Mesodermal cell (in vitro differentiated cells): Measurements from ENCODE around the gene RNF26.
A peak's percentile ranks its signal among the peaks of the same experiment; 100 is the strongest.

Experiments used
- H3K27ac ChIP-seq: 2 replicates; pipeline ENCODE4 v1.7.0; 2013; ENCODE audit warnings: mild to moderate bottlenecking, low read depth, low read length, moderate library complexity; ENCODE audit not compliant: severe bottlenecking
- H3K36me3 ChIP-seq: 2 replicates; pipeline ENCODE4 v1.7.1; 2013; ENCODE audit warnings: mild to moderate bottlenecking, low read length, moderate library complexity; ENCODE audit not compliant: control insufficient read depth, insufficient read depth
- H3K4me1 ChIP-seq: one replicate; pipeline ENCODE4 v1.7.1; 2013; ENCODE audit warnings: mild to moderate bottlenecking, low read length; ENCODE audit not compliant: insufficient read depth, control insufficient read depth, poor library complexity, severe bottlenecking
- H3K4me3 ChIP-seq: 2 replicates; pipeline ENCODE4 v1.7.0; 2013; ENCODE audit warnings: low read length, control low read depth, mild to moderate bottlenecking; ENCODE audit not compliant: insufficient read depth, poor library complexity, severe bottlenecking; ENCODE audit errors: extremely low read depth
- H3K9me3 ChIP-seq: 2 replicates; pipeline ENCODE4 v1.7.1; 2013; ENCODE audit warnings: mild to moderate bottlenecking, low read length, moderate library complexity; ENCODE audit not compliant: control insufficient read depth
- WGBS, 2 experiments: methylation state at CpG; one replicate each; pipeline ENCODE4 v1.1.5; 2013; ENCODE audit warnings: missing lambda C conversion rate in 2 of 2; ENCODE audit not compliant: insufficient coverage in 2 of 2; 5-methylcytosine and 5-hydroxymethylcytosine counted together

RNF26 gene

DNA sequence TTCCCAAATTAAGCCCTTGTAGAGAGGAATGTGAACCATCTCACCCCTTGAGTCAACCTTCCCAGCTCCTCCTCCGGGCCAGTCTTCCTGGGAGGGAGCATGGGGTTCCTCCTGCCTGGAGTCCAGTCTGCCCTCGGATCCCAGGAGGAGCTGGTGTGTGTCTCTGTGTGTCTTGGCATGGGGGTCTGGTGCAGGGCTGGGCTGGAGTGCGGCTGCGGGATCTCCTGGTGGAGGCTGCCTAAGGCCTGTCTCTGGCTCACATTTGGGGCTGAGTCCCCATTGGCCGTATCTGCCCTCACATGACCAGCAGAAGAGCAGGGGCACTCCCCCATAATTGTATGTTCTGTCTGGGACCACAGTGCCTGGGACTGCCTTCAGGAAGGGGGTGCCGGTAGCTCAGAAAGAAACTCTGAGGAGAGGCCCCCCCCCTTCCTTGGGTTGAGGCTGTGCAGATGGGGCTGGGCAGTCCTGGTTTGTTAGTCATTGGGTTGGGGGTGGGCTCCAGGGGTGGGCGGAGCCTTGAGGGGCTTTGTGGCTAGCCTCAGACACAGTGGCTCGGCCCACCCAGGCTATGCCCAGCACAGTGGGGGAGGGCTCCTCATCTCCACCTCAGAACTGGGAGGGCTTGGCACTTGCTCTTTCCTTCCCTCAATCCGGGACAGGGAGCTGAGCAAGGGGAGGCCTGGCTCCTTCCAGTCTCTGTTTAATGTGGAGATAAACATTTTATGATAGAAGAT lies 3.4 kb downstream of the RNF26 start:
- H3K4me3 ChIP-seq, result peak overlapping the region; percentile 23
- H3K36me3 ChIP-seq, result peaks cover 11% of the 10 kb centered on the region
- H3K27ac ChIP-seq, result peak overlapping the region; percentile 97
- no peaks in the 10 kb centered on the region for H3K9me3 ChIP-seq
- H3K4me1 ChIP-seq, result peaks cover 44% of the 10 kb centered on the region
- WGBS, 2 experiments, result 6 to 34% methylated on average over 3 to 5 of the region's 9 CpGs

DNA sequence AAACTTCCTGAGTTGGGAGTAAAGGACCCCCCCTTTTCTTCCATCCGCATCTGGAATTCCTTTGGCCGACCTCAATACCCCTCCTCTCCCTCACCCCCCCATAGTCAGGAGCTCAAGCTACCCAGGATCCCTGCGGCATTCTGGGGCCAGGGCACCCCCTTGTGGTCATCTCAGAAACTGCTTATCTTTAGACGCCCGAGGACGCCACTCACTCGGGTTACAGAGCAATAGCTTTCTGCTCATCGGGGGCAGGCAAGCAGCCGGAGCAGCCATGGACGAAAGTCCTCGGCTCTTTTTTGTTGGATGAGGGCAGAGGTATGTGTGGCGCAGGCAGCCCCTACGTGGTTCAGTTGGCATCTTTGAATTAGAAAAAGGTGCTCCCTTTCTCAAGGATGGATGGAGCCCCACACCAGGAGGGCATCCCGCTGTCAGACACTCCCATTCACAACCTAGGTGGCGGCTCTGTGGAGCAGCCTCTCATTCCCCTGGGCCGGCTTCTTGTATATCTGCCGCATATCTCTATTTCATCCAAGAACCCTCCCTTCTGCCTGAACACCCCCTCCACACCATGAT lies 4.1 kb downstream of the RNF26 start:
- H3K4me3 ChIP-seq, result peak overlapping the region; percentile 23
- peak overlapping the region; percentile 97 for H3K27ac ChIP-seq

DNA sequence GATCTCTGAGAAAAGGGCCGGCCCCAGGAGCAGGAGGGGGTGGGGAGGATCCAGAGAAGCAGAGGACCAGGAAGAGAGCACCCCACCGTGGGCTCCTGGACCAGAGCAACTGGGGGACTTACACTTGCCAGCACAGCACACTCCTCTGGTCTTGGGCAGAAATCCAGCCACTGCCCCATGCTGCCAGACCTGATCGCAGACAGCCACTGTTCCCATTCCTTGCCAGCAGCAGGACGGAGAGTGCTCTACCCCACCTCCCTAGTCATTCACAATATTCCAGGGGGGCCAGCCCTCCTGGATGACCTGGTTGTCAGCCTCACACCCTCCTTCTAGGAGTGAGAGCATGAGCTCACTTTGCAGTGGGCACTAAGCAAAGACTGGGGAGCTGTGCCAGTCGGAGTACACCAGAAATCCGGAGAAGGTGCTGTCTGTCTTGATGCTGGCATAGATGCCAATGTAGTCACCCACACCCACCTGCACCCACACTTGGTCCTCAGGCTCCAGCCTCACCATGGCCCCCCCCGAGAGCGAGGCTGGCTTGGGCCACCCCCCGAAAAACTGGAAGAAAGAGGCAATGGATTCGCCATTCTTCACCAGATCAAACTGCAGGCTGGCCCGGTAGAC lies 4.8 kb downstream of the RNF26 start:
- H3K27ac ChIP-seq, result peak overlapping the region; percentile 97
- 58 to 66% methylated on average over 6 to 8 of the region's 11 CpGs for WGBS, 2 experiments
- no peaks in the 10 kb centered on the region for H3K9me3 ChIP-seq
- peaks cover 11% of the 10 kb centered on the region for H3K36me3 ChIP-seq
- peak overlapping the region; percentile 55 for H3K4me3 ChIP-seq
- H3K4me1 ChIP-seq, result peaks cover 44% of the 10 kb centered on the region

More for the DNA sequence above, 4.1 kb downstream of the RNF26 start:
- Histone ChIP-seq H3K9me3 (no peaks in the 10 kb centered on the region), H3K36me3 (peaks cover 11% of the 10 kb centered on the region), H3K4me1 (peaks cover 44% of the 10 kb centered on the region)
- WGBS, 2 experiments, result 10 to 15% methylated on average over 10 to 15 of the region's 17 CpGs

DNA sequence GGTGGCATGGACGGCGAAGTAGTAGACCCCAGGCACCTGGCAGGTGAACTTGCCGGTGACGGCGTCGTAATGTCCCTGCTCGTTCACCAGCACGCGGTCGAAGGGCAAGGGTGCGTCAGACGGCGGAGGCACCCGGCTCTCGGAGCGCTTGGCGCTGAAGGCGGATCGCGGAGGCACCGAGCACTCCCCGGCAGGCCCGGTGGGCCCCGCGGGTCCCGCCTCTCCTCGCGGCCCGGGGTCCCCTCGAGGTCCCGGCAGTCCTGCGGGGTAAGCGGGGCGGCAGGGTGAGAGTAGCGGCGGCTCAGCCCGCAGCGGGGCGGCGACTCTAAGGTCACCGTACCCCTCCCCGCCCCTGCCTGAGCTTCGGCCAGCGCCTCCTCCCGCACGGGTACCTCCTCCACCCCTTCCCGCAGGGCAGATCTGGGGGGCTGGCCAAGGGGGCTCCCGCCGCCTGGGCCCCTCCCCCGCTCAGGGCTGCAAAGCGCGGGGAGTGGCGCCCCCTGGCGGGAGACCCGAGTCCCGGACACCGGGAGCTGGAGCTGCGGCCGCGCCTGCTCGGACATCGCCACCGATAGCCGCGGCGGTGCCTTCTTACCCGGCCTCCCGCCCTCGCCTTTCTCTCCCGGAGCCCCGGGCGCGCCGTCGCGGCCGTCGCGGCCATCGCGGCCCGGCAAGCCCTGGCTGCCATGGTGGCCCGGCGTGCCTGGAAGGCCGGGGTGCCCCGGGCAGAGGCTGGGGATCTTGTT lies 5.4 kb downstream of the RNF26 start:
- Histone ChIP-seq H3K4me3 (peak overlapping the region; percentile 55), H3K9me3 (no peaks in the 10 kb centered on the region), H3K4me1 (peaks cover 44% of the 10 kb centered on the region), H3K27ac (no peak overlapping the region), H3K36me3 (peaks cover 11% of the 10 kb centered on the region)
- WGBS, 2 experiments, result 11 to 16% methylated on average over 72 of the region's 86 CpGs

DNA sequence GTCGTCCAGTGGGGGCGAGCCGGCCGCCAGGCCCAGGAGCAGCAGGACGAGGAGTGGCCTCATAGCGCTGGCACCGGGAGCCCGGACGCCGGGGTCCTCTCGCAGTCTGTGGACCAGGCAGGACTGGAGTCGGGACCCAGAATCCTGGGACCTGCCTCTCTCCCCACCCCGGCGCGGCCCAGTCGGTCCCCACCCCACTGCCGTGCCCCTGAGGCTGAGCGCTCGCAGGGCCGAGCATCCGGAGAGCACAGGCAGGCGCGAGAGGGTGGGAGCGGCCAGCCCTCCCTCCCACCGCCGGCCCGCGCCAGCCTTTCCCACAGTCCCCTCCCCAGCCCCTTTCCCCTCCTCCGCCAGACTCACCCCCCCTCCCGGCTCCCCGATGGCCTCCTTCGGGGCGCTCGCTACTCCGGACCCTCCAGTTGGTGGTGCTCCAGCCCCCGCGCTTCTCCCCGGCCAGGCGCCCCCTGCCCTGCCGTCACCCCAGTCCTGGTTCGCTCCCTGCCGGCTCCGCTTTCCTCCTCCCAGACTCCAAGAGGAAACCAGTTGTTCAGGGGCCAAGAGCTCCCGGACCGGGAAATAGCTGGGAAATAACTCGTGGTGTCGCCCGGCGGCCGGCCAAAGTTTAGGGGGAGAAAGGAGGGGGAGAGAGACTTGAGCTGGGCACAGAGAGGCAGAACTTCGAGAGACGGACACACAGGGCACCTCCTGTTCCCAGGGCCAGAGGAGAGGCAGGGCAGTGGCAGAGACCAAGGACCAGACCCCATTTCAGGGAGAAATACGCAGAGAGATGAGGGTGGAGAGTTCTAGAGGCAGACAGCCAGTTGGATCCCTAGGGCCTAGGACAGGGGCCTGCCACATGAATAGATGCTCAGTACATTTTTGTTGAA lies 6.3 kb downstream of the RNF26 start, which contains the start of gene C1QTNF5:
C1QTNF5 (minus strand) TSS at position 549 of the 887 bp plus-strand sequence; CDS start at position 63, 486 bp downstream.
- peaks cover 11% of the 10 kb centered on the region for H3K36me3 ChIP-seq
- H3K4me3 ChIP-seq, result peak within 1 kb of the TSS; percentile 55
- H3K27ac ChIP-seq, result no peak within 1 kb of the TSS
- peaks cover 37% of the 10 kb centered on the region for H3K4me1 ChIP-seq
- WGBS, 2 experiments, result 5 to 10% methylated on average over 24 to 36 of the region's 53 CpGs
- no peaks in the 10 kb centered on the region for H3K9me3 ChIP-seq

DNA sequence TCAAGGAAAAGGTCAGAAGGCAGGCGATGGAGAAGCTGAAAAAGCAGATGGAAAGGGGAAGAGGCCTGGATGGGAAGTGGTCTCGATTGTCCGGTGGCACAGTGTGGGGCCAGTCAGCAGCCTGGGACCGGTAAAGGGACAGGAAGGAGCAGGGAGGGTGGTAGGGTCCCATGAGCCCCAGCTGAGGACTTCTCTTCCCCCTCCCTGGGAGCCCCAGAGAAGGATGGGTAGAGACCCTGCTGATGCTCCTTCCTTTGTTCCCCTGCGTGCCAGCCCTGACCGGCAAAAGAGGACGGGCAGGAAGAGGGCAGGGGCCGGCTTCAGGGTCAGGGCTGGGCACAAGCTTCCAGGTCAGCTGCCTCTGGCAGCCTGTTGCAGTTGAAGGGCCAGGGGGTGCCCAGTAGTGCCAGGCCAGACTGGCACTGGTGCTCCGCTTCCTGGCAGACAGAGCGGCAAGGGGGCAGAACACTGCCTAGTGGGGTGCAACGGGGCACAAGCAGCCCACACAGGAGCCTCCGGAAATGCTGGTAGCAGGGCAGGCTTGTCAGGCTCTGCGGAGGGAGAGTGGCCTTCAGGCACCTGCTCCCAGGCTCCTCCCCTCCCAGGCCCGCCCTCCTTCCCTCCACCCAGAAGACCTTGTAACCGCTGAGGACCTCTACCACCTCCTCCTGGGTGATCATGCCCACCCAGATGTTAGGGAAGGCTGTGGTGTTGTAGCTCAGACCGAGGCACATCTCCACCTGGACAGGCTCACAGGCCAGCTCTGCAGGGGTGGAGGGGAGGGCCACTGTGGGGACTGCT lies 7.1 kb downstream of the RNF26 start:
- H3K4me3 ChIP-seq, result no peak overlapping the region
- H3K27ac ChIP-seq, result no peak overlapping the region
- 52 to 60% methylated on average over 9 to 13 of the region's 16 CpGs for WGBS, 2 experiments
- H3K4me1 ChIP-seq, result peaks cover 28% of the 10 kb centered on the region
- no peaks in the 10 kb centered on the region for H3K9me3 ChIP-seq
- H3K36me3 ChIP-seq, result peaks cover 5% of the 10 kb centered on the region

DNA sequence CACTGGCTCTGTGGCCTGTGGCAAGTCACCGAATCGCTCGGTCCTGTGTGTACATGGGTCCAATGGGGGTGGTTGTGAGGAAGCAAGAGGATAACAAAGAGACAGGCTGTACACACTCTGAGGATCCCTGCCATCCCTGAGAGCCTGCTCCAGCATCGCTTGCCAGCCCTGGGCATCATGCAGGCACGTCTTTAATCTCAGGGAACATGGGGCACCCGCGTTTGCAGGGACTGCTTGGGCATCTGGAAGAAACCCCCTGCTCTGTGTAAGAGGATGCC lies 7.6 kb downstream of the RNF26 start:
- WGBS, 2 experiments, result 84 to 94% methylated on average over 5 to 7 of the region's 7 CpGs
- H3K4me1 ChIP-seq, result peaks cover 23% of the 10 kb centered on the region
- H3K36me3 ChIP-seq, result peaks cover under 1% of the 10 kb centered on the region

DNA sequence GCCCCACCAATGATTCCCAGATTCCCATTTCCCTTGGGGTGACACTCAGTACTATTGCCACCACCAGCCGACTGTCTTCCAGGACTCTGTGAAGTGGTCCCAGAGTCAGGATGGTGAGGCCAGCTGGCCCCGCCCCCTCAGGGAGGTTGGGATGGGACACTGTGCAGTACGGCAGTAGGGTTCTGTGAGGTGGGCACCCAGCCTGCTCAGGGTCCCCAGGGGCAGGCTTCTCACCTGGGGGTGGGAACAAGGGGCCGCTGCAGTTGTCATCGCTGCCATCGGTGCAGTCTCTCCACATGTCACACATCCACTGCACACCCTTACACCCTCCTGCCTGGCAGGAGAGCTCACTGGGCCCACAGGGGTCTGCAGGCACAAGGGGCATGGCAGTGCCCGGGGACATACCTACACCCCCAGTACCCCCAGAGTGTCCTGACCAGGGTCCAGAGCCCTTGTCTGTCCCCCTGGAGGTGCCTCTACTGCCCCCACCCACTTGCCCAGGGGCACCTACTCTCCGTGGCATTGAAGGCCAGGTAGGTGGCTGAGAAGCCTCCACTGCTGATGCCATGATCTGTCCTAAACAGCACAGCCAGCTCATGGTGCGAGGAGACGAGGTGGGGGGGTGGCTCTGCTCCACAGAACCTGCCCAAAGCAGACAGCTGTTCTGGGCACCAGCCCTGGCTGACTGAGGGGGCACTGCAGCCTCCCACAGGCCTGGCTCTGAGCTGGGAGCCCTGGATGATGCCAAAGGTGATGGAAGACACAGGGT lies 8.2 kb downstream of the RNF26 start:
- Histone ChIP-seq H3K27ac (no peak overlapping the region), H3K9me3 (no peaks in the 10 kb centered on the region), H3K36me3 (no peaks in the 10 kb centered on the region), H3K4me3 (no peak overlapping the region), H3K4me1 (peaks cover 17% of the 10 kb centered on the region)
- WGBS, 2 experiments, result 81 to 87% methylated on average over 7 of the region's 10 CpGs

More for the DNA sequence above, 7.6 kb downstream of the RNF26 start:
- H3K27ac ChIP-seq, result no peak overlapping the region
- no peaks in the 10 kb centered on the region for H3K9me3 ChIP-seq
- no peak overlapping the region for H3K4me3 ChIP-seq

DNA sequence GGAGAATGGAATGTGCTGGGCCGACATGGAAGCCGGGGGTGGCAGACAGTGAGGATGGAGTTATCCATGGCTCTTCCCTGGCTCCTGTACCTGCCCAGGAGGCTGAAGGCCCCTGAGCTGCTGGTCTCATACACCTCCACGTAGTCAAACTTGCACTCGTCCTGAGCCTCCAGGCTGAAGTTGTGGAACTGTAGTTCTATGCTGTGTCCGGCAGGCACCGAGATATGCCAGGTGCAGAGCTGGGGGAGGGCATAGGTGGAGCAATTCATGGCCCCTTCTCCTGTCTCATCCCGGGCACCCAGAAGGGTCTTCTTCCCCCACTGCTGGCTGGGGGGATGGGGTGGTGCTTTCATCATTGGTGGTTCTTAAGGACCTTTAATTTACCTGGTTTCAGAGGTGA lies 9.4 kb downstream of the RNF26 start:
- H3K36me3 ChIP-seq, result no peaks in the 10 kb centered on the region
- H3K9me3 ChIP-seq, result no peaks in the 10 kb centered on the region
- WGBS, 2 experiments, result 81 to 97% methylated on average over 4 of the region's 7 CpGs
- no peak overlapping the region for H3K27ac ChIP-seq
- no peak overlapping the region for H3K4me3 ChIP-seq
- H3K4me1 ChIP-seq, result peaks cover 11% of the 10 kb centered on the region
